GM12801 (cell line): ENCODE results near the gene TRIAP1.

Experiments
- CTCF ChIP-seq: IDR thresholded peaks from one replicate; pipeline ENCODE4 v1.5.1; 2011; ENCODE audit warnings: control low read depth; ENCODE audit not compliant: insufficient read length; ENCODE audit errors: extremely low read depth

The TRIAP1 gene

GRCh38 chr12:120416490-120417216 lies 29.5 kb downstream of the TRIAP1 start:
- no peak for TF ChIP-seq CTCF

- TF ChIP-seq CTCF = no peak
Measured at GRCh38 chr12:120413901-120414695, 32.1 kb downstream of the TRIAP1 start.

GRCh38 chr12:120412421-120412820 lies 33.8 kb downstream of the TRIAP1 start:
- no peak for TF ChIP-seq CTCF

- no peak for TF ChIP-seq CTCF
Measured at GRCh38 chr12:120408771-120409170, 37.4 kb downstream of the TRIAP1 start.

- TF ChIP-seq CTCF = no peak
Measured at GRCh38 chr12:120406553-120406952, 39.6 kb downstream of the TRIAP1 start.

GRCh38 chr12:120406069-120406468 lies 40.1 kb downstream of the TRIAP1 start:
- no peak for TF ChIP-seq CTCF

GRCh38 chr12:120404271-120404670 lies 41.9 kb downstream of the TRIAP1 start:
- no peak for TF ChIP-seq CTCF
